ENCODE results near the gene CCDC188. TPM values are rescaled to one million over a fixed set of nuclear protein-coding genes. Genes with fewer than 3 reads are reported as not detected.

Gene CCDC188
- total and polyA plus RNA-seq, 2 donors (not counting 1 experiment from before 2014, with no cell fraction given) = 0.33 to 0.59 TPM

DNA sequence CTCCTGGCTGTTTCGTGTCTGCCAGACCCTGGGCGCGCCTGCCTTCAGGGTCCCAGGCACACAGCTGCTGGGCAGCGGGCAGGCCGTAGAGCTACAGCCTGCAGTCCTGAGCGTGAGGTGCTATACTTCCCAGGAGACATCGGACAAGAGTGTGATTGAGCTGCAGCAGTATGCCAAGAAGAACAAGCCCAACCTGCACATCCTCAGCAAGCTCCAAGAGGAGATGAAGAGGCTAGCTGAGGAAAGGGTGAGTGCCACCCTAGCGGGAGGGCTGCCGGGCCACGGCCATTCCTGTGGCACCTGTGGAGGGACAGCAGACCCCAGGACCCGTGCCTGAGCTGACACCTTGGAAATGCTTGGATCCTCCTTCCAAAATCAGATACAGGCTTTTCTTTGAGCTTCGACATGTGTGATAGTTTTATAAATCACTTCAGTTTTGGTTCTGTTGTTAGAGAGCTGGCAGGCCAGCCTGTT, 42.1 kb downstream of the CCDC188 start:
- H3K36me3 ChIP-seq (ENCODE audit: control insufficient read depth, insufficient read depth, low read length) = peaks cover 55% of the 10 kb centered on the region
- no peaks in the 10 kb centered on the region for H3K9me3 ChIP-seq (ENCODE audit: control insufficient read depth, insufficient read depth, low read depth, low read length)
- H3K27me3 ChIP-seq (ENCODE audit: control insufficient read depth, insufficient read depth, low read length) = no peaks in the 10 kb centered on the region
- no peak overlapping the region for H3K27ac ChIP-seq (ENCODE audit: insufficient read depth, low read length)
- no peaks in the 10 kb centered on the region for H3K4me1 ChIP-seq (ENCODE audit: control insufficient read depth, extremely low read depth, insufficient read depth, low read length)
- DNase-seq (ENCODE audit: low read depth in 2 of 2) = no peak
- H2AFZ ChIP-seq (ENCODE audit: low read length) = no peak overlapping the region
- H3K9ac ChIP-seq (ENCODE audit: insufficient read depth, low read length) = no peak overlapping the region
- no peak overlapping the region for H3K4me3 ChIP-seq (replicated peaks in 1 of 4; ENCODE audit: control extremely low read depth in 1 of 4, insufficient read depth in 1 of 4, low read depth in 3 of 4, low read length in 4 of 4)
- no peak overlapping the region for H3K4me2 ChIP-seq (ENCODE audit: extremely low read depth, insufficient read depth, low read length)
- H4K20me1 ChIP-seq (ENCODE audit: control insufficient read depth, extremely low read depth, insufficient read depth, low read length) = no peaks in the 10 kb centered on the region
- H3K79me2 ChIP-seq (ENCODE audit: control insufficient read depth, insufficient read depth, low read length) = peaks cover 13% of the 10 kb centered on the region
- TF ChIP-seq, protein P1, sequence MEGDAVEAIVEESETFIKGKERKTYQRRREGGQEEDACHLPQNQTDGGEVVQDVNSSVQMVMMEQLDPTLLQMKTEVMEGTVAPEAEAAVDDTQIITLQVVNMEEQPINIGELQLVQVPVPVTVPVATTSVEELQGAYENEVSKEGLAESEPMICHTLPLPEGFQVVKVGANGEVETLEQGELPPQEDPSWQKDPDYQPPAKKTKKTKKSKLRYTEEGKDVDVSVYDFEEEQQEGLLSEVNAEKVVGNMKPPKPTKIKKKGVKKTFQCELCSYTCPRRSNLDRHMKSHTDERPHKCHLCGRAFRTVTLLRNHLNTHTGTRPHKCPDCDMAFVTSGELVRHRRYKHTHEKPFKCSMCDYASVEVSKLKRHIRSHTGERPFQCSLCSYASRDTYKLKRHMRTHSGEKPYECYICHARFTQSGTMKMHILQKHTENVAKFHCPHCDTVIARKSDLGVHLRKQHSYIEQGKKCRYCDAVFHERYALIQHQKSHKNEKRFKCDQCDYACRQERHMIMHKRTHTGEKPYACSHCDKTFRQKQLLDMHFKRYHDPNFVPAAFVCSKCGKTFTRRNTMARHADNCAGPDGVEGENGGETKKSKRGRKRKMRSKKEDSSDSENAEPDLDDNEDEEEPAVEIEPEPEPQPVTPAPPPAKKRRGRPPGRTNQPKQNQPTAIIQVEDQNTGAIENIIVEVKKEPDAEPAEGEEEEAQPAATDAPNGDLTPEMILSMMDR (conservative IDR thresholded peaks at IDR 0.05 in 1 of 2, IDR thresholded peaks at IDR 0.05 in 1 of 2; ENCODE audit: low read depth in 1 of 2, low read length in 2 of 2) = no peak
- no peak for TF ChIP-seq EZH2 (IDR thresholded peaks at IDR 0.05; ENCODE audit: low read length, missing control alignments)

DNA sequence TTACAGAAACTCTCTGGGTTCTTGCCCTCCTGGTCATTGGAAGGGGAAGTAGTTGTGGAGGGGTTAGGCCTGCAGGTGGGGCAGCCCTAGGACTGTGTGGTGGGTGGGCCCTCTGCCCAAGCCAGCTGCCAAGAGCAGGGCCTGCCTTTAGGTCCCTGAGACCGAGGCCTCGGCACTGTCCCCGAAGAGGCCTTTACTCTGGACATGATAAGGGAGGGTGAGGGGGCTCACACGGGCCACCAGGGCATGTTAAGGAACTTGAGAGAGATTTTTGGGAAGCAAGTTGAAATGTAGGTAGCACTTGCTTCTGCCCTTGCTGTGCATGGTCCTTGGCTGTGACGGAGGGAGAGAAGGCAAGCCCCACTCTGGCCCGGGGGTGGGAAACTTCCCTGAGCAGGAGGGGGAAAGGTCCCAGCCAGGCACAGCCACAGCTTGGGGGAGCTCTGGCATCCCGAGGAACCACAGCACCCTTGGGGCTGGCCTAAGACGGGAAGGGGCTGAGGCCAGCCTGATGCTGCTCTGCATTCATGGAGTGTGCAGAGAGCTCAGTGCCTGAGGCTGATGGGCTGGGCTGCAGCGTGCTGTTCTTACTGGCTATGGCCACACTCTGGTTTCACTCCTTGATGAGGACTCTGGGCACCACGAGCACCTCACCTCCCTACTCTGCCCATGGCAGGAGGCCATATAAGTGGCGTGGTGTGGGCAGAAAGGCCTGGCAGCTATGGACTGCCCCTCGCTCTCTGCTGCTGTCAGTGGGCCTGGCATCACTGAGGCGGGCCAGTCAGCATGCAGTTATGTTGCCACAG, 42.7 kb downstream of the CCDC188 start:
- Histone ChIP-seq H3K4me2 (ENCODE audit: extremely low read depth, insufficient read depth, low read length) (no peak overlapping the region), H3K36me3 (ENCODE audit: control insufficient read depth, insufficient read depth, low read length) (peaks cover 51% of the 10 kb centered on the region), H3K79me2 (ENCODE audit: control insufficient read depth, insufficient read depth, low read length) (peaks cover 19% of the 10 kb centered on the region)

DNA sequence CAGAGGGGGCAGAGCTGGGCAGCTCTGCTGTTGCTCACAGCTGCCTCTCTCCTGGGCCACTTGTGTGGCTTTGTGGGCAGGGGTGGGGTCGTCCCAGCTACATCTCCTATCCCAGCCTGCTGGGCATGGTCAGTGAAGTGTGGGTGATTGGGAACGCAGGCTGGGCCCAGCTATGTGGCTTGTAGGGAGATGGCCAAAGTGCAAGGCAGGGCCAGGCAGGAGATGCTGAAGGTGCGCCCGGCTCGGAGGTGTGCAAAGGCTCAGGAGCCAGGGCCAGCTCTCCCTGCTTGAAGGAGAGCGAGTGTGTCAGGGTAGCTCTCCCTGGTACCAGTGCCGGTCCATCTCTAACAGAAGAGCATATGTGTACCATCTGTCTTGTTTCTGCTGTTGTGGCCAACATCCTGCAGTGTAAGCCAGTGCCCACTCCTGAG, 43.4 kb downstream of the CCDC188 start:
- H3K79me2 ChIP-seq (ENCODE audit: control insufficient read depth, insufficient read depth, low read length) = peaks cover 21% of the 10 kb centered on the region
- no peaks in the 10 kb centered on the region for H3K4me1 ChIP-seq (ENCODE audit: control insufficient read depth, extremely low read depth, insufficient read depth, low read length)
- H3K27ac ChIP-seq (ENCODE audit: insufficient read depth, low read length) = no peak overlapping the region
- no peaks in the 10 kb centered on the region for H3K9me3 ChIP-seq (ENCODE audit: control insufficient read depth, insufficient read depth, low read depth, low read length)
- H3K27me3 ChIP-seq (ENCODE audit: control insufficient read depth, insufficient read depth, low read length) = no peaks in the 10 kb centered on the region
- DNase-seq (ENCODE audit: low read depth in 2 of 2) = no peak
- TF ChIP-seq EZH2 (IDR thresholded peaks at IDR 0.05; ENCODE audit: low read length, missing control alignments) = no peak
- TF ChIP-seq, protein P1 (conservative IDR thresholded peaks at IDR 0.05 in 1 of 2, IDR thresholded peaks at IDR 0.05 in 1 of 2; ENCODE audit: low read depth in 1 of 2, low read length in 2 of 2) = no peak
- no peaks in the 10 kb centered on the region for H4K20me1 ChIP-seq (ENCODE audit: control insufficient read depth, extremely low read depth, insufficient read depth, low read length)
- no peak overlapping the region for H3K4me3 ChIP-seq (replicated peaks in 1 of 4; ENCODE audit: control extremely low read depth in 1 of 4, insufficient read depth in 1 of 4, low read depth in 3 of 4, low read length in 4 of 4)
- H3K36me3 ChIP-seq (ENCODE audit: control insufficient read depth, insufficient read depth, low read length) = peaks cover 50% of the 10 kb centered on the region
- H2AFZ ChIP-seq (ENCODE audit: low read length) = no peak overlapping the region
- no peak overlapping the region for H3K4me2 ChIP-seq (ENCODE audit: extremely low read depth, insufficient read depth, low read length)
- H3K9ac ChIP-seq (ENCODE audit: insufficient read depth, low read length) = no peak overlapping the region

More for the DNA sequence above, 42.7 kb downstream of the CCDC188 start:
- Histone ChIP-seq H2AFZ (ENCODE audit: low read length) (no peak overlapping the region), H3K9ac (ENCODE audit: insufficient read depth, low read length) (no peak overlapping the region), H3K4me1 (ENCODE audit: control insufficient read depth, extremely low read depth, insufficient read depth, low read length) (no peaks in the 10 kb centered on the region), H3K27ac (ENCODE audit: insufficient read depth, low read length) (no peak overlapping the region), H4K20me1 (ENCODE audit: control insufficient read depth, extremely low read depth, insufficient read depth, low read length) (no peaks in the 10 kb centered on the region), H3K4me3 (replicated peaks in 1 of 4; ENCODE audit: control extremely low read depth in 1 of 4, insufficient read depth in 1 of 4, low read depth in 3 of 4, low read length in 4 of 4) (no peak overlapping the region), H3K9me3 (ENCODE audit: control insufficient read depth, insufficient read depth, low read depth, low read length) (no peaks in the 10 kb centered on the region), H3K27me3 (ENCODE audit: control insufficient read depth, insufficient read depth, low read length) (no peaks in the 10 kb centered on the region)
- TF ChIP-seq, protein P1 (conservative IDR thresholded peaks at IDR 0.05 in 1 of 2, IDR thresholded peaks at IDR 0.05 in 1 of 2; ENCODE audit: low read depth in 1 of 2, low read length in 2 of 2) = no peak
- TF ChIP-seq EZH2 (IDR thresholded peaks at IDR 0.05; ENCODE audit: low read length, missing control alignments) = no peak
- DNase-seq (ENCODE audit: low read depth in 2 of 2) = no peak

Measured in fibroblast of lung (primary cell).